ENCODE measurements around the gene PDZRN3. TPM values are rescaled to one million over a fixed set of nuclear protein-coding genes. Genes with fewer than 3 reads are reported as not detected.

Gene PDZRN3
- total RNA-seq, 1 experiment from 2014 or later = 0.17 TPM

- H3K9ac ChIP-seq (ENCODE audit: low read length) = no peak overlapping the region
- H3K4me1 ChIP-seq (ENCODE audit: control insufficient read depth in 1 of 2, insufficient read depth in 2 of 2, low read length in 2 of 2) = no peaks in the 10 kb centered on the region
- H2AFZ ChIP-seq (ENCODE audit: low read depth, low read length, poor library complexity, severe bottlenecking) = no peak overlapping the region
- no peaks in the 10 kb centered on the region for H4K20me1 ChIP-seq (ENCODE audit: insufficient read depth)
- no peak for DNase-seq (ENCODE audit: low read depth, low spot score)
- TF ChIP-seq MAX (IDR thresholded peaks at IDR 0.05) (no peak), SIN3A (IDR thresholded peaks at IDR 0.05; ENCODE audit: low read depth) (no peak), POLR2A (IDR thresholded peaks at IDR 0.05; ENCODE audit: borderline replicate concordance, extremely low read depth, insufficient read depth, insufficient read length) (no peak), JUND (IDR thresholded peaks at IDR 0.05) (no peak), FOSL1 (IDR thresholded peaks at IDR 0.05; ENCODE audit: low read depth) (no peak), REST (IDR thresholded peaks at IDR 0.05; ENCODE audit: low read depth) (no peak), ZFX (IDR thresholded peaks at IDR 0.05) (no peak), EZH2 (IDR thresholded peaks at IDR 0.05) (no peak), CEBPB (IDR thresholded peaks at IDR 0.05; ENCODE audit: low read depth) (no peak), SRF (IDR thresholded peaks at IDR 0.05; ENCODE audit: low read depth) (no peak), ATF3 (IDR thresholded peaks at IDR 0.05) (no peak), EGR1 (IDR thresholded peaks at IDR 0.05; ENCODE audit: low read depth) (no peak), TCF7L2 (IDR thresholded peaks at IDR 0.05; ENCODE audit: borderline replicate concordance, extremely low read depth, insufficient read depth, insufficient read length) (no peak), EZH2phosphoT487 (IDR thresholded peaks at IDR 0.05; ENCODE audit: borderline replicate concordance) (no peak), ELF1 (IDR thresholded peaks at IDR 0.05; ENCODE audit: borderline replicate concordance, low read depth) (no peak), POLR2AphosphoS5 (IDR thresholded peaks at IDR 0.05; ENCODE audit: low read depth, low read length) (no peak), YY1 (IDR thresholded peaks at IDR 0.05; ENCODE audit: extremely low read depth, insufficient replicate concordance, low read depth, low read length) (no peak), RAD21 (IDR thresholded peaks at IDR 0.05; ENCODE audit: low read depth) (no peak), CBX3 (IDR thresholded peaks at IDR 0.05; ENCODE audit: low read depth) (no peak)
- ChIA-PET RAD21 (ENCODE audit: low non-redundant PET in 1 of 2, low total read pairs in 2 of 2, uncharacterized antibody in 2 of 2, unreplicated experiment in 2 of 2) (no interaction called here), POLR2A (no interaction called here), CTCF (no interaction called here)
- H3K9me3 ChIP-seq (ENCODE audit: control insufficient read depth in 1 of 2, insufficient read depth in 1 of 2, low read depth in 1 of 2, low read length in 2 of 2) = no peaks in the 10 kb centered on the region; a peak in 1 of 4 replicates
- BruUV-seq (replicated peaks) = no TSS peak
- no peaks in the 10 kb centered on the region for H3K79me2 ChIP-seq (ENCODE audit: insufficient read depth, low read length)
- intact Hi-C loops (cut with micrococcal nuclease) = no loop called here
- H3K36me3 ChIP-seq (ENCODE audit: control insufficient read depth in 1 of 2, insufficient read depth in 2 of 2, low read length in 2 of 2) = no peaks in the 10 kb centered on the region
- no peak overlapping the region for H3K4me3 ChIP-seq (replicated peaks in 1 of 2; ENCODE audit: low read depth in 1 of 2, low read length in 2 of 2)
- H3K4me2 ChIP-seq (ENCODE audit: low read length) = no peak overlapping the region
- H3K9me2 ChIP-seq (ENCODE audit: insufficient read depth) = no peaks in the 10 kb centered on the region
- H3K27me3 ChIP-seq (ENCODE audit: insufficient read depth, low read length) = no peaks in the 10 kb centered on the region
- ATAC-seq = no peak
- no peak overlapping the region for H3K27ac ChIP-seq (ENCODE audit: low read depth, low read length)
Measured at GRCh38 chr3:73601011-73601410, 23.7 kb downstream of the PDZRN3 start.

Data from HCT116 (cell line).